Panc1 (cell line): ENCODE data around the gene PANK2. TPM values are rescaled to one million over a fixed set of nuclear protein-coding genes. Genes with fewer than 3 reads are reported as not detected.

ENCODE experiments used
- ATAC-seq: fragments of 200-7000 bp; cut with Tn5 transposase; 2 replicates; pipeline ENCODE4 v1.9.1; 2020; ENCODE audit warnings: mild to moderate bottlenecking, moderate library complexity
- BruUV-seq: library from RNA; stranded (reverse); fragments of 400-500 nt; replicated peaks from 2 replicates; lab custom pipeline; 2021; lab: Mats Ljungman, UMichigan
- CTCF ChIA-PET: fragments of 300-600 bp; sonication (Branson Sonifier 250); formaldehyde crosslinking; loops from one replicate; lab custom pipeline; 2022; ENCODE audit warnings: antibody characterized with exemption; lab: Charles Lee
- POLR2A ChIA-PET: fragments of 300-600 bp; sonication (Branson Sonifier 250); formaldehyde crosslinking; loops from one replicate; lab custom pipeline; 2022; ENCODE audit warnings: antibody characterized with exemption; lab: Charles Lee
- DNase-seq: peaks from one replicate; pipeline ENCODE4 v3.0.0-alpha.2; 2010; ENCODE audit warnings: low read depth, low spot score
- H3K27ac ChIP-seq: 2 replicates; pipeline ENCODE4 v1.5.1; 2011; ENCODE audit warnings: mild to moderate bottlenecking, low read length, inconsistent platforms
- H3K27me3 ChIP-seq: fragments of 200-500 bp; sonication (Bioruptor generic); 2 replicates; pipeline ENCODE4 v1.6.0; 2014; ENCODE audit warnings: low read length, inconsistent platforms; ENCODE audit not compliant: control insufficient read depth, insufficient read depth
- H3K36me3 ChIP-seq: fragments of 200-500 bp; sonication (Bioruptor generic); 2 replicates; pipeline ENCODE4 v1.5.1; 2014; ENCODE audit warnings: inconsistent platforms, mild to moderate bottlenecking, low read length, moderate library complexity; ENCODE audit not compliant: control insufficient read depth, insufficient read depth
- H3K4me1 ChIP-seq: 2 replicates; pipeline ENCODE4 v1.5.1; 2011; ENCODE audit warnings: inconsistent platforms, mild to moderate bottlenecking, low read length, moderate library complexity; ENCODE audit not compliant: control insufficient read depth, insufficient read depth
- H3K4me3 ChIP-seq, 2 experiments: 2 replicates each; pipeline ENCODE4 v1.5.1; 2011 to 2012; ENCODE audit warnings: low read depth in 2 of 2, low read length in 2 of 2, mild to moderate bottlenecking in 2 of 2, inconsistent platforms in 1 of 2, moderate library complexity in 1 of 2
- H3K9me3 ChIP-seq: fragments of 200-500 bp; sonication (Bioruptor generic); 2 replicates; pipeline ENCODE4 v1.5.1; 2014; ENCODE audit warnings: low read depth, mild to moderate bottlenecking, inconsistent platforms, low read length, moderate library complexity; ENCODE audit not compliant: control insufficient read depth, insufficient read depth
- CTCF ChIP-seq: fragments of 450-650 bp; IDR thresholded peaks from 2 replicates; pipeline ENCODE4 v1.5.1; 2017; ENCODE audit warnings: mild to moderate bottlenecking
- POLR2AphosphoS5 ChIP-seq: IDR thresholded peaks from 2 replicates; pipeline ENCODE4 v1.6.1; 2012; ENCODE audit warnings: mild to moderate bottlenecking, low read depth, low read length, moderate library complexity
- REST ChIP-seq, 2 experiments: IDR thresholded peaks; 2 replicates each; pipeline ENCODE4 v1.6.1; 2011 to 2012; ENCODE audit warnings: low read depth in 2 of 2, control low read depth in 1 of 2, low read length in 1 of 2, mild to moderate bottlenecking in 1 of 2, moderate library complexity in 1 of 2; ENCODE audit not compliant: insufficient read depth in 1 of 2
- SIN3A ChIP-seq: IDR thresholded peaks from 2 replicates; pipeline ENCODE4 v1.6.1; 2012; ENCODE audit warnings: low read depth, mild to moderate bottlenecking, low read length, moderate library complexity, borderline replicate concordance; ENCODE audit not compliant: insufficient read depth
- TCF7L2 ChIP-seq: IDR thresholded peaks from 2 replicates; pipeline ENCODE4 v1.6.1; 2011; ENCODE audit warnings: mild to moderate bottlenecking, low read depth, low read length, inconsistent platforms
- in situ Hi-C: cut with HindIII; loops from 2 replicates; pipeline ENCODE4 v1.10.0; 2016; ENCODE audit warnings: low sequenced_read_pairs, low pct_unique_long_range_greater_than_20kb
- intact Hi-C: fragments of 100-400 bp; cut with micrococcal nuclease; formaldehyde crosslinking; loops from one replicate; pipeline ENCODE4 v1.10.0; 2022; ENCODE audit not compliant: unreplicated experiment
- total RNA-seq: library from RNA; stranded (reverse); gene quantifications from one replicate; pipeline ENCODE4 v1.2.1, GENCODE V29; 2021; ENCODE audit not compliant: unreplicated experiment

PANK2 gene
- total RNA-seq, 1 experiment from 2014 or later: 40.9 TPM

DNA sequence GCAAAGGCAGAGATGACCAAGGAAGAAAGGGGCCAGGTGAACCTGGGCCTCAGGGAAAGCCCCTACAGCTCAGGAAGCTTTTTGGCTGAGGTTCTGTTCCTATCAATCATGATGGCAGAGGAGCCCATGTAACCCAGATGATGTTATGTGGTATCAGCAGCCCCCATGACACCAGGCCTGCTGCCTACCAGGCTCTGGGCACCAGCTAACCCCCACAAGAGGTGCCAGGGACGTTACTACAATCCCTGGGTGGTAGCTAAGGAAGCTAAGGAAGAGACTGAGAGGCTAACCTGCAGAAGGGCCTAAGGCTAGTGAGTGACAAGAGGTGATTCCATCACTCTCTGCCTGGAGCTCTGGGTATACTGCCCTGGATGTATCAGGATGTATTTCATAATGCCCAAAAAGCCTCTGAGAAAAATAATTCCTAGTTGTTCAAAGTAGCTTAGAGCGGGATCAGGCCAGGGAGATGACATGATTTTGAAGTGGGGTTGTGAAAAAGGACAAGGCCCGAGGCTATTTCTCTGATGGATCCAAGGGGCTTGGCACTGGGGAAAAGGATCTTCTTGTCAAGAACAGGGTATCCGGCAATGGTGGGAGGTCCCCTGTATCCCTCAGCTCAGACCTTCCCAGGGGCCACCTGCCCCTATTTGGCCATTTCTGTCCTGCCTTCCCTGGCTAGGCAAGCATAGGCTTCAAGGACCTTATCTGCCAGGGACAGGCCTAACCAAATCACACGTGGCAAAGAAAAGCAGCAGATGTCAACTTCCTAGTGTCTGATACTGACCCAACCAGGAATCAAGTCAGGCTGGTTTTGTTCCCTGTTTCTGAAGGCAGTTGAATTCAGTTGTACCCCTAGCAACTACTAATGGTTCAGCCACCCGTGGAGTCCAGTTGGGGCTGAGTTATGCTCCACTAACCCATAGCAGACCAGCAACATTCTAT, 41.3 kb downstream of the PANK2 start:
- BruUV-seq: no TSS peak
- Histone ChIP-seq H3K27ac (no peak overlapping the region), H3K4me1 (peaks cover 14% of the 10 kb centered on the region), H3K4me3 (no peak overlapping the region), H3K36me3 (no peaks in the 10 kb centered on the region; the same call in 1 of the 2 replicates), H3K27me3 (no peaks in the 10 kb centered on the region), H3K9me3 (no peaks in the 10 kb centered on the region)
- peak; percentile 16; the same call in 1 of the 2 replicates for ATAC-seq
- ChIA-PET POLR2A (no interaction called here), CTCF (no interaction called here)
- TF ChIP-seq SIN3A (no peak), CTCF (no peak), POLR2AphosphoS5 (peak; percentile 31; the same call in 1 of the 2 replicates), REST (IDR thresholded peaks at IDR 0.05; ENCODE audit: insufficient read depth in 1 of 2, low read depth in 2 of 2, low read length in 1 of 2) (no peak), TCF7L2 (no peak)
- DNase-seq: no peak
- intact Hi-C loops: no loop called here
- in situ Hi-C loops: no loop called here

DNA sequence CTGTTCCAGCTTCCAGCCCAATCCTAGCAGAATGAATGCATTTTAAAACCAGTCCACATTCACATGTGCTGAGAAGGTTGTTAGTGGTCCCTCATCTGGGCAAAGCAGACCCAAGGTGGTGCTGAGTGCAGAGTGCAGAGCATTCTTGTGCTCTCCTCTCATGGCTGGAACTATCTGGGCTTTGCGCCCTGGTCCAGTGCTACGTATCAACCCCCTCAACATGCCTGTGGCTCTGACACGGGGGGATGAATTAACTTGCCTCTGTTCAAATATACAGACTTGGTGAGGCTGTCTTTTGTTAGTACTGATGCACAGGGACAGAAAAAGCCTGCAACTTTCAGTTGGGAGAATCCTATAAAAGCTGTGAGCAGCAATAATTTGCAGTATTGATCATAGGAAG, 42.5 kb downstream of the PANK2 start:
- ChIA-PET POLR2A (no interaction called here), CTCF (no interaction called here)
- Histone ChIP-seq H3K36me3 (no peaks in the 10 kb centered on the region; the same call in 1 of the 2 replicates), H3K4me3 (no peak overlapping the region), H3K27ac (peak overlapping the region; percentile 83; the same call in 1 of the 2 replicates), H3K27me3 (no peaks in the 10 kb centered on the region), H3K9me3 (no peaks in the 10 kb centered on the region), H3K4me1 (peaks cover 14% of the 10 kb centered on the region)
- TF ChIP-seq REST (IDR thresholded peaks at IDR 0.05; ENCODE audit: insufficient read depth in 1 of 2, low read depth in 2 of 2, low read length in 1 of 2): no peak
- no peak for TF ChIP-seq TCF7L2
- TF ChIP-seq POLR2AphosphoS5: no peak
- TF ChIP-seq CTCF: no peak
- DNase-seq (no peak), ATAC-seq (no peak)
- BruUV-seq: no TSS peak
- intact Hi-C loops: no loop called here
- in situ Hi-C loops: no loop called here
